H9 (cell line): ENCODE measurements around the gene YTHDC2. TPM values are rescaled to one million over a fixed set of nuclear protein-coding genes. Genes with fewer than 3 reads are reported as not detected.

Experiments
- DNase-seq: peaks from one replicate; pipeline ENCODE4 v3.0.0-alpha.2; 2017
- H2AFZ ChIP-seq: one replicate; pipeline ENCODE4 v1.6.1; 2013; ENCODE audit warnings: mild to moderate bottlenecking, low read length, control low read depth, moderate library complexity
- H2AK5ac ChIP-seq: 2 replicates; pipeline ENCODE4 v1.6.1; 2013; ENCODE audit warnings: low read length, control low read depth, mixed read lengths; ENCODE audit not compliant: insufficient read length
- H2BK120ac ChIP-seq: one replicate; pipeline ENCODE4 v1.6.1; 2013; ENCODE audit warnings: low read depth, mild to moderate bottlenecking, low read length, control low read depth, inconsistent platforms; ENCODE audit not compliant: poor library complexity, severe bottlenecking
- H2BK12ac ChIP-seq: 2 replicates; pipeline ENCODE4 v1.6.1; 2013; ENCODE audit warnings: low read length, control low read depth, mixed read lengths, low read depth; ENCODE audit not compliant: insufficient read length
- H2BK15ac ChIP-seq: 2 replicates; pipeline ENCODE4 v1.6.1; 2013; ENCODE audit warnings: low read depth, low read length, control low read depth
- H2BK20ac ChIP-seq: one replicate; pipeline ENCODE4 v1.6.1; 2013; ENCODE audit warnings: low read depth, mild to moderate bottlenecking, low read length, control low read depth, inconsistent platforms; ENCODE audit not compliant: poor library complexity, severe bottlenecking
- H2BK5ac ChIP-seq: 2 replicates; pipeline ENCODE4 v1.6.1; 2013; ENCODE audit warnings: low read length, control low read depth, mixed read lengths; ENCODE audit not compliant: insufficient read length
- H3K14ac ChIP-seq: 2 replicates; pipeline ENCODE4 v1.6.1; 2013; ENCODE audit warnings: low read length, control low read depth; ENCODE audit not compliant: insufficient read depth
- H3K18ac ChIP-seq: 2 replicates; pipeline ENCODE4 v1.6.1; 2013; ENCODE audit warnings: low read depth, mild to moderate bottlenecking, mixed read lengths, low read length, control low read depth; ENCODE audit not compliant: insufficient read length
- H3K23ac ChIP-seq: 2 replicates; pipeline ENCODE4 v1.6.1; 2013; ENCODE audit warnings: low read length, control low read depth, mixed read lengths, low read depth; ENCODE audit not compliant: insufficient read length
- H3K23me2 ChIP-seq: 2 replicates; pipeline ENCODE4 v1.6.1; 2013; ENCODE audit warnings: low read depth, mild to moderate bottlenecking, mixed read lengths, low read length, control low read depth; ENCODE audit not compliant: insufficient read length, poor library complexity, severe bottlenecking
- H3K27ac ChIP-seq: 2 replicates; pipeline ENCODE4 v1.5.1; 2013; ENCODE audit warnings: low read length, control low read depth, mixed read lengths, low read depth; ENCODE audit not compliant: insufficient read length
- H3K27me3 ChIP-seq: 2 replicates; pipeline ENCODE4 v1.6.1; 2013; ENCODE audit warnings: low read length, control low read depth, inconsistent platforms; ENCODE audit not compliant: insufficient read depth
- H3K4ac ChIP-seq: 2 replicates; pipeline ENCODE4 v1.6.1; 2013; ENCODE audit warnings: low read depth, mild to moderate bottlenecking, control low read depth, inconsistent platforms, low read length, moderate library complexity
- H3K4me1 ChIP-seq: 2 replicates; pipeline ENCODE4 v1.6.1; 2013; ENCODE audit warnings: low read length, control low read depth, inconsistent platforms; ENCODE audit not compliant: insufficient read depth
- H3K4me2 ChIP-seq: 2 replicates; pipeline ENCODE4 v1.6.1; 2013; ENCODE audit warnings: low read length, control low read depth, mixed read lengths; ENCODE audit not compliant: insufficient read length, insufficient read depth
- H3K56ac ChIP-seq: 2 replicates; pipeline ENCODE4 v1.6.1; 2013; ENCODE audit warnings: low read depth, mild to moderate bottlenecking, mixed read lengths, low read length, control low read depth; ENCODE audit not compliant: insufficient read length
- H3K79me1 ChIP-seq: 2 replicates; pipeline ENCODE4 v1.6.1; 2013; ENCODE audit warnings: low read depth, mild to moderate bottlenecking, moderate library complexity, low read length, control low read depth, inconsistent platforms; ENCODE audit not compliant: insufficient read depth, poor library complexity, severe bottlenecking
- H3K79me2 ChIP-seq: 2 replicates; pipeline ENCODE4 v1.6.1; 2013; ENCODE audit warnings: low read length, control low read depth, inconsistent platforms; ENCODE audit not compliant: insufficient read depth
- H3K9ac ChIP-seq: 2 replicates; pipeline ENCODE4 v1.6.1; 2013; ENCODE audit warnings: low read length, control low read depth, mixed read lengths; ENCODE audit not compliant: insufficient read length; ENCODE audit errors: extremely low read depth
- H3K9me3 ChIP-seq: one replicate; pipeline ENCODE4 v1.6.1; 2013; ENCODE audit warnings: low read depth, low read length, inconsistent platforms; ENCODE audit not compliant: control insufficient read depth
- H3T11ph ChIP-seq: one replicate; pipeline ENCODE4 v1.6.1; 2013; ENCODE audit warnings: mild to moderate bottlenecking, low read length, control low read depth, inconsistent platforms
- H4K20me1 ChIP-seq: one replicate; pipeline ENCODE4 v1.6.1; 2013; ENCODE audit not compliant: control insufficient read depth, insufficient read length, insufficient read depth
- H4K5ac ChIP-seq: 2 replicates; pipeline ENCODE4 v1.6.1; 2013; ENCODE audit warnings: low read depth, mild to moderate bottlenecking, mixed read lengths, low read length, control low read depth; ENCODE audit not compliant: insufficient read length
- H4K8ac ChIP-seq: replicated peaks from 2 replicates; pipeline ENCODE4 v1.6.1; 2013; ENCODE audit warnings: low read length, control low read depth, mixed read lengths, low read depth; ENCODE audit not compliant: insufficient read length
- H4K91ac ChIP-seq: 2 replicates; pipeline ENCODE4 v1.6.1; 2013; ENCODE audit warnings: low read depth, mild to moderate bottlenecking, moderate library complexity, mixed read lengths, low read length, control low read depth; ENCODE audit not compliant: insufficient read length
- H3K27ac Mint-ChIP-seq, 3 experiments: 2 replicates in 2 of 3; 3 replicates in 1 of 3; pipeline ENCODE4 v1.8.0; 2020 to 2021; ENCODE audit warnings: mixed read lengths in 3 of 3, mild to moderate bottlenecking in 1 of 3, moderate library complexity in 1 of 3
- H3K27me3 Mint-ChIP-seq: 2 replicates; pipeline ENCODE4 v1.8.0; 2021; ENCODE audit warnings: low read depth, mild to moderate bottlenecking, moderate library complexity, mixed read lengths
- H3K36me3 Mint-ChIP-seq, 3 experiments: 2 replicates in 2 of 3; 3 replicates in 1 of 3; pipeline ENCODE4 v1.8.0; 2020 to 2021; ENCODE audit warnings: low read depth in 3 of 3, mixed read lengths in 3 of 3; ENCODE audit not compliant: insufficient read depth in 1 of 3
- H3K4me1 Mint-ChIP-seq, 2 experiments: 2 replicates each; pipeline ENCODE4 v1.8.0; 2020; ENCODE audit warnings: mixed read lengths in 2 of 2
- H3K4me3 Mint-ChIP-seq, 2 experiments: 2 replicates in 1 of 2; 3 replicates in 1 of 2; pipeline ENCODE4 v1.8.0; 2020 to 2021; ENCODE audit warnings: mild to moderate bottlenecking in 2 of 2, mixed read lengths in 2 of 2, moderate library complexity in 1 of 2
- H3K9me3 Mint-ChIP-seq, 2 experiments: 2 replicates in 1 of 2; 3 replicates in 1 of 2; pipeline ENCODE4 v1.8.0; 2020; ENCODE audit warnings: mild to moderate bottlenecking in 2 of 2, mixed read lengths in 2 of 2, moderate library complexity in 1 of 2
- CTCF ChIP-seq: fragments of 200-600 bp; sonication (generic); conservative IDR thresholded peaks from 3 replicates; pipeline ENCODE4 v1.8.0; 2021; ENCODE audit warnings: antibody characterized with exemption, mild to moderate bottlenecking
- WGBS: extraction: QIAGEN DNeasy Blood & Tissue Kit; methylation state at CpG from one replicate; pipeline ENCODE4 v1.1.7; 2013; ENCODE audit warnings: missing lambda C conversion rate, low lambda C conversion rate, mixed read lengths; ENCODE audit not compliant: insufficient read length; ENCODE audit errors: extremely low coverage; 5-methylcytosine and 5-hydroxymethylcytosine counted together
- total RNA-seq: library from RNA; stranded (reverse); gene quantifications from 2 replicates; pipeline ENCODE4 v1.2.1, GENCODE V29; 2021

The YTHDC2 gene
- total RNA-seq, 1 experiment from 2014 or later, result 22.5 TPM

GRCh38 chr5:113502073-113502472 is 11.4 kb upstream of the YTHDC2 start:
- Histone ChIP-seq H4K20me1 (no peaks in the 10 kb centered on the region), H2BK20ac (no peak overlapping the region), H3K27me3 (no peaks in the 10 kb centered on the region), H3K27ac (no peak overlapping the region), H3K56ac (no peak overlapping the region), H3K79me2 (no peaks in the 10 kb centered on the region), H3K23ac (no peak overlapping the region), H4K91ac (no peak overlapping the region), H3K18ac (no peak overlapping the region), H3K9ac (no peak overlapping the region), H2AK5ac (no peak overlapping the region), H3K4me1 (no peaks in the 10 kb centered on the region), H3K79me1 (no peaks in the 10 kb centered on the region), H3K14ac (no peak overlapping the region), H4K8ac (no peak overlapping the region), H3K9me3 (no peaks in the 10 kb centered on the region), H3K4me2 (no peak overlapping the region), H3K23me2 (no peaks in the 10 kb centered on the region), H2BK15ac (no peak overlapping the region), H2BK120ac (no peak overlapping the region), H4K5ac (no peak overlapping the region), H3T11ph (no peak overlapping the region), H2BK12ac (no peak overlapping the region), H2AFZ (no peak overlapping the region), H2BK5ac (no peak overlapping the region), H3K4ac (no peak overlapping the region)
- TF ChIP-seq CTCF, result no peak
- H3K9me3 Mint-ChIP-seq, result no peaks in the 10 kb centered on the region
- H3K4me3 Mint-ChIP-seq, result no peak overlapping the region
- no peaks in the 10 kb centered on the region for H3K4me1 Mint-ChIP-seq
- H3K27ac Mint-ChIP-seq, result no peak overlapping the region
- no CpG with 5 or more reads among the region's 3 CpGs for WGBS
- peaks cover 5% of the 10 kb centered on the region for H3K27me3 Mint-ChIP-seq
- no peaks in the 10 kb centered on the region for H3K36me3 Mint-ChIP-seq
- DNase-seq, result no peak
